ENCODE measurements around the gene PCCA. TPM values are rescaled to one million over a fixed set of nuclear protein-coding genes. Genes with fewer than 3 reads are reported as not detected.

Gene PCCA
- total RNA-seq, 2 donors from 2014 or later: 19.6 to 38.6 TPM

- no peak overlapping the region for H3K27ac ChIP-seq
- no peaks in the 10 kb centered on the region for H3K27me3 ChIP-seq
- no peaks in the 10 kb centered on the region for H3K4me1 ChIP-seq
- H3K9me3 ChIP-seq: no peaks in the 10 kb centered on the region
- no peak overlapping the region for H3K4me3 ChIP-seq
- TF ChIP-seq CTCF (IDR thresholded peaks at IDR 0.05): no peak
- DNase-seq (ENCODE audit: low spot score): no peak
- H3K36me3 ChIP-seq: no peaks in the 10 kb centered on the region
Measured at GRCh38 chr13:100300708-100301107, 211.8 kb downstream of the PCCA start.

- H3K4me3 ChIP-seq: no peak overlapping the region
- no peak for DNase-seq (ENCODE audit: low spot score)
- no peak for TF ChIP-seq CTCF (IDR thresholded peaks at IDR 0.05)
- H3K36me3 ChIP-seq: no peaks in the 10 kb centered on the region
- H3K4me1 ChIP-seq: no peaks in the 10 kb centered on the region
- no peaks in the 10 kb centered on the region for H3K9me3 ChIP-seq
- no peak overlapping the region for H3K27ac ChIP-seq
- no peaks in the 10 kb centered on the region for H3K27me3 ChIP-seq
Measured at GRCh38 chr13:100301418-100301817, 212.5 kb downstream of the PCCA start.

- Histone ChIP-seq H3K4me1 (no peaks in the 10 kb centered on the region), H3K27ac (no peak overlapping the region), H3K9me3 (no peaks in the 10 kb centered on the region), H3K36me3 (no peaks in the 10 kb centered on the region), H3K4me3 (no peak overlapping the region), H3K27me3 (no peaks in the 10 kb centered on the region)
- no peak for TF ChIP-seq CTCF (IDR thresholded peaks at IDR 0.05)
- no peak for DNase-seq (ENCODE audit: low spot score)
Measured at GRCh38 chr13:100302391-100302790, 213.5 kb downstream of the PCCA start.

DNA sequence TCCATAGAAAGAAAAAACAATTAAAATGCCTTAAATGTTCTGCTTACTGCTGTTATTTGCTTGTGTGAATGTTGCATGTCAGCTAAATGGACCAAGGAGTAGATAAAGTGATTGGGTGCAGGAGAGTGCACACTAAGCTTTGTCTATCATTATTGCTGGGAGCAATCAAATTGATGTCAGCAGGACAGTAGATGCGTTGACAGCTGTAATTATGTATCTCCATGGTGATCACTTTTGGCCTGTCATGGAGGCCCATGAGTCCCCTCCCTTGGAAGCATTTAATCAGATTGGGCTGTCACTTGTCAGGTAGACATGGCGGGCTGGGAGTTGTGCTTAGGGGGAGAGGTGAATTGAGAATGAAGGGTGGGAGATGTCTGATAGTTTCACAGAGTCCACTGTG is 215.3 kb downstream of the PCCA start:
- Histone ChIP-seq H3K27ac (no peak overlapping the region), H3K4me1 (no peaks in the 10 kb centered on the region), H3K36me3 (no peaks in the 10 kb centered on the region), H3K4me3 (no peak overlapping the region), H3K9me3 (no peaks in the 10 kb centered on the region), H3K27me3 (no peaks in the 10 kb centered on the region)
- no peak for TF ChIP-seq CTCF (IDR thresholded peaks at IDR 0.05)
- no peak for DNase-seq (ENCODE audit: low spot score)

- Histone ChIP-seq H3K27me3 (no peaks in the 10 kb centered on the region), H3K4me3 (no peak overlapping the region), H3K27ac (no peak overlapping the region), H3K36me3 (peaks cover 4% of the 10 kb centered on the region), H3K4me1 (no peaks in the 10 kb centered on the region), H3K9me3 (no peaks in the 10 kb centered on the region)
- DNase-seq (ENCODE audit: low spot score): no peak
- TF ChIP-seq CTCF (IDR thresholded peaks at IDR 0.05): no peak
Measured at GRCh38 chr13:100305398-100305797, 216.5 kb downstream of the PCCA start.

GRCh38 chr13:100306030-100306429 is 217.1 kb downstream of the PCCA start:
- no peak for TF ChIP-seq CTCF (IDR thresholded peaks at IDR 0.05)
- Histone ChIP-seq H3K27ac (no peak overlapping the region), H3K4me3 (no peak overlapping the region)

More at GRCh38 chr13:100306030-100306429, 217.1 kb downstream of the PCCA start:
- DNase-seq (ENCODE audit: low spot score): no peak
- Histone ChIP-seq H3K27me3 (no peaks in the 10 kb centered on the region), H3K9me3 (no peaks in the 10 kb centered on the region), H3K4me1 (no peaks in the 10 kb centered on the region), H3K36me3 (peaks cover 4% of the 10 kb centered on the region)
